ENCODE data around the gene ALDOB. TPM values are rescaled to one million over a fixed set of nuclear protein-coding genes. Genes with fewer than 3 reads are reported as not detected.

The ALDOB gene
- total RNA-seq, 1 donor from 2014 or later: not detected

- H3K9me3 ChIP-seq: peaks cover 34% of the 10 kb centered on the region
- H3K4me1 ChIP-seq: no peaks in the 10 kb centered on the region
These were observed 18.2 kb downstream of the ALDOB start for GRCh38 chr9:101417389-101417788.

GRCh38 chr9:101415578-101415977 lies 20.0 kb downstream of the ALDOB start:
- DNase-seq (ENCODE audit: extremely low spot score in 2 of 2): no peak
- Histone ChIP-seq H3K36me3 (peaks cover 0 to 3% of the 10 kb centered on the region in 2 donors), H3K27ac (no peak overlapping the region), H3K4me3 (no peak overlapping the region), H3K4me1 (no peaks in the 10 kb centered on the region), H3K27me3 (no peaks in the 10 kb centered on the region), H3K9me3 (peaks cover 52% of the 10 kb centered on the region)
- TF ChIP-seq CTCF (IDR thresholded peaks at IDR 0.05) (no peak), POLR2AphosphoS5 (IDR thresholded peaks at IDR 0.05; ENCODE audit: insufficient read depth in 1 of 2, low read depth in 1 of 2) (no peak), POLR2A (IDR thresholded peaks at IDR 0.05) (no peak)
- intact Hi-C loops (cut with DNase I): no loop called here

More at GRCh38 chr9:101417389-101417788, 18.2 kb downstream of the ALDOB start:
- H3K27me3 ChIP-seq: no peaks in the 10 kb centered on the region
- no peaks in the 10 kb centered on the region for H3K36me3 ChIP-seq
- intact Hi-C loops (cut with DNase I): no loop called here
- no peak overlapping the region for H3K27ac ChIP-seq
- no peak for TF ChIP-seq CTCF (IDR thresholded peaks at IDR 0.05)
- no peak for TF ChIP-seq POLR2A (IDR thresholded peaks at IDR 0.05)
- TF ChIP-seq POLR2AphosphoS5 (IDR thresholded peaks at IDR 0.05; ENCODE audit: insufficient read depth in 1 of 2, low read depth in 1 of 2): no peak
- no peak for DNase-seq (ENCODE audit: extremely low spot score in 2 of 2)
- no peak overlapping the region for H3K4me3 ChIP-seq

- H3K27me3 ChIP-seq: no peaks in the 10 kb centered on the region
- DNase-seq (ENCODE audit: extremely low spot score in 2 of 2): no peak
- no peaks in the 10 kb centered on the region for H3K4me1 ChIP-seq
- no peak overlapping the region for H3K4me3 ChIP-seq
- H3K9me3 ChIP-seq: peaks cover 59% of the 10 kb centered on the region
- H3K27ac ChIP-seq: no peak overlapping the region
- H3K36me3 ChIP-seq: peaks cover 0 to 5% of the 10 kb centered on the region in 2 donors
- intact Hi-C loops (cut with DNase I): no loop called here
- TF ChIP-seq POLR2AphosphoS5 (IDR thresholded peaks at IDR 0.05; ENCODE audit: insufficient read depth in 1 of 2, low read depth in 1 of 2) (no peak), CTCF (IDR thresholded peaks at IDR 0.05) (no peak), POLR2A (IDR thresholded peaks at IDR 0.05) (no peak)
These were observed 20.7 kb downstream of the ALDOB start for GRCh38 chr9:101414839-101415238.

GRCh38 chr9:101409079-101409477 lies 26.5 kb downstream of the ALDOB start:
- intact Hi-C loops (cut with DNase I): no loop called here
- TF ChIP-seq CTCF (IDR thresholded peaks at IDR 0.05): no peak
- no peak for TF ChIP-seq POLR2A (IDR thresholded peaks at IDR 0.05)
- no peak for TF ChIP-seq POLR2AphosphoS5 (IDR thresholded peaks at IDR 0.05; ENCODE audit: insufficient read depth in 1 of 2, low read depth in 1 of 2)
- Histone ChIP-seq H3K36me3 (peaks cover 6 to 61% of the 10 kb centered on the region in 2 donors), H3K4me3 (no peak overlapping the region), H3K27ac (no peak overlapping the region), H3K4me1 (no peaks in the 10 kb centered on the region), H3K9me3 (peaks cover 83% of the 10 kb centered on the region), H3K27me3 (no peaks in the 10 kb centered on the region)
- DNase-seq (ENCODE audit: extremely low spot score in 2 of 2): no peak

GRCh38 chr9:101408374-101409078 lies 27.0 kb downstream of the ALDOB start:
- Histone ChIP-seq H3K4me3 (no peak overlapping the region), H3K36me3 (peaks cover 6 to 66% of the 10 kb centered on the region in 2 donors), H3K27me3 (no peaks in the 10 kb centered on the region), H3K9me3 (peaks cover 85% of the 10 kb centered on the region), H3K27ac (no peak overlapping the region), H3K4me1 (no peaks in the 10 kb centered on the region)
- intact Hi-C loops (cut with DNase I): no loop called here
- TF ChIP-seq CTCF (IDR thresholded peaks at IDR 0.05) (no peak), POLR2A (IDR thresholded peaks at IDR 0.05) (no peak), POLR2AphosphoS5 (IDR thresholded peaks at IDR 0.05; ENCODE audit: insufficient read depth in 1 of 2, low read depth in 1 of 2) (no peak)
- no peak for DNase-seq (ENCODE audit: extremely low spot score in 2 of 2)
